SJSA1 (cell line): ENCODE data around the gene TSPEAR. TPM values are rescaled to one million over a fixed set of nuclear protein-coding genes. Genes with fewer than 3 reads are reported as not detected.
"Not testable (repeated sequence)": the region's sequence is repeated elsewhere in the genome, so short reads cannot be mapped to it uniquely, and the experiment has no call there.

ENCODE experiments used
- DNase-seq, 2 experiments: peaks; one replicate each; pipeline ENCODE4 v3.0.0-alpha.2; 2015 to 2020; ENCODE audit warnings: low spot score in 2 of 2, low read depth in 1 of 2
- H3K27ac ChIP-seq: fragments of 250-450 bp; sonication (Bioruptor Pico); 2 replicates; pipeline ENCODE4 v1.5.1; 2020; ENCODE audit warnings: mild to moderate bottlenecking, moderate library complexity
- H3K27me3 ChIP-seq: fragments of 250-450 bp; sonication (Bioruptor Pico); replicated peaks from 2 replicates; pipeline ENCODE4 v1.5.1; 2020; ENCODE audit warnings: mild to moderate bottlenecking, moderate library complexity
- H3K36me3 ChIP-seq: fragments of 250-450 bp; sonication (Bioruptor Pico); 2 replicates; pipeline ENCODE4 v1.5.1; 2020; ENCODE audit warnings: mild to moderate bottlenecking
- H3K4me1 ChIP-seq: fragments of 250-450 bp; sonication (Bioruptor Pico); replicated peaks from 2 replicates; pipeline ENCODE4 v1.6.1; 2021; ENCODE audit warnings: mild to moderate bottlenecking
- H3K4me3 ChIP-seq: fragments of 250-450 bp; sonication (Bioruptor Pico); 2 replicates; pipeline ENCODE4 v1.5.1; 2020; ENCODE audit warnings: mild to moderate bottlenecking
- H3K9me3 ChIP-seq: fragments of 250-450 bp; sonication (Bioruptor Pico); replicated peaks from 2 replicates; pipeline ENCODE4 v1.5.1; 2020; ENCODE audit warnings: mild to moderate bottlenecking
- total RNA-seq: library from RNA; depleted of rRNA; stranded (reverse); fragments of >200 nt; shearing (Covaris generic); gene quantifications from 2 replicates; pipeline ENCODE4 v1.2.3, GENCODE V29; 2014

The TSPEAR gene
- total RNA-seq, 1 experiment from 2014 or later = not detected

DNA sequence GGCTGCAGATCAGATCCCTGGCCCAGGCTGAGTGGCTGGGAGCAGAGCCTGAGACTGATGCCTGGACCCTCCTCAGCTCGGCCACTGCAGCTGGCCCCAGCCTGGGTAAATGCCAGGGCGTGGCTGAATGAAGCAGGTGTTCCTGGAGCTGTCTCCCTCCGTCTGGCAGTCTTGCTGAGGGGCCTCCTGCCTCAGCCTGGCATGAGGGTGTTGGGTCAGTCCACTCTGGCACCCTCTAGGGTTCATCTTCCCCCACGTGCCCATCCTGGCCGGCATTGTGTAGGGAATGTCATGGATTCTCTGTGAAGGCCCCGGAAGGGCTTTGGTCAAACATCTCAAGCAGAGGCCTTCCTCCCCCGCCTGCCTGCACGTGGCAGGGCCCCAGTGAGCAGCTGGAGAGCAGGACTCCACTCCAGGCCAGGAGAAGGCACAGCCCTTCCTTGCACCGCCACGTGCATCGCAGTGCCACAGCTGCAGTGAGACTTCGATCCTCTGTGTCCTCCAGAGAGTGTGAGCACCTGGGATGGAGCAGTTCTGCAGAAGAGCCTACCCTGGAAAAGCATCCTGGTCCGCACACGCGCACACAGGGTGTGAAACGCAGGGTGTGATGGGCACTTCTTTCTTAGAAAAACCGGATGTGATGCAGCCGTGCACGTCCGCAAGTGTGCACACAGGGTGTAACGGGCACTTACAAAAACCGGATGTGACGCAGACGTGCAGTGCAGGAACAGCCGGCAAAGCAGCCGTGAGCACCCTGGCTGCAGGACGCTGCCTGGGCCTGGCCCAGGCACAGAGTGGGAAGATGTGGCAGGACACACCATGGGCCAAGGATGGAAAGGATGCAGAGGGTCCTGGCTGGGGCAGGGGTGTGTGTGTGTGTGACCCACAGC lies 142.5 kb downstream of the TSPEAR start:
- H3K9me3 ChIP-seq = no peaks in the 10 kb centered on the region
- H3K27ac ChIP-seq = no peak overlapping the region
- no peak overlapping the region for H3K4me3 ChIP-seq
- no peaks in the 10 kb centered on the region for H3K4me1 ChIP-seq
- H3K27me3 ChIP-seq = peaks cover 9% of the 10 kb centered on the region; the same call in 1 of the 2 replicates
- H3K36me3 ChIP-seq = no peaks in the 10 kb centered on the region
- no peak for DNase-seq

DNA sequence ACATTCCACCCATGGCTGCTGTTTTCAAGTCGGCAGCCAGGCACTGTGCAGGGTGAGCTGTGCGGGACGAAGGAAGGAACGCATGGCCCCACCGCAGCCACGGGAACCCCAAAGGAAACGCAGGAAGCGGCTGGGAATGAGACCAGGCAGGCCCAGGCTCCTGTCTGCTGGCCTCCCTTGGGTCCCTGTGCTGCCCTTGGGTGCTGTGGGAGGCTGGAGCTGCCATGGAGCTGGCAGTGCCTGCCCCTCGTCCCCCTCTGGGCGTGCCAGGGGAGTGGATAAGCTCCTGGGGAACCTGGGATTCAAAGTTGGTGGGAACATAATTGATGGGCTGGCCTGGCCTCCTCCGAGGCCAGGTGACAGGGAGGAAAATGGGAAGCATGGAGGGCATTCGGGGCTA lies 143.1 kb downstream of the TSPEAR start:
- Histone ChIP-seq H3K27ac (no peak overlapping the region), H3K9me3 (no peaks in the 10 kb centered on the region), H3K36me3 (no peaks in the 10 kb centered on the region), H3K4me3 (no peak overlapping the region), H3K27me3 (peaks cover 9% of the 10 kb centered on the region; the same call in 1 of the 2 replicates), H3K4me1 (no peaks in the 10 kb centered on the region)
- no peak for DNase-seq

DNA sequence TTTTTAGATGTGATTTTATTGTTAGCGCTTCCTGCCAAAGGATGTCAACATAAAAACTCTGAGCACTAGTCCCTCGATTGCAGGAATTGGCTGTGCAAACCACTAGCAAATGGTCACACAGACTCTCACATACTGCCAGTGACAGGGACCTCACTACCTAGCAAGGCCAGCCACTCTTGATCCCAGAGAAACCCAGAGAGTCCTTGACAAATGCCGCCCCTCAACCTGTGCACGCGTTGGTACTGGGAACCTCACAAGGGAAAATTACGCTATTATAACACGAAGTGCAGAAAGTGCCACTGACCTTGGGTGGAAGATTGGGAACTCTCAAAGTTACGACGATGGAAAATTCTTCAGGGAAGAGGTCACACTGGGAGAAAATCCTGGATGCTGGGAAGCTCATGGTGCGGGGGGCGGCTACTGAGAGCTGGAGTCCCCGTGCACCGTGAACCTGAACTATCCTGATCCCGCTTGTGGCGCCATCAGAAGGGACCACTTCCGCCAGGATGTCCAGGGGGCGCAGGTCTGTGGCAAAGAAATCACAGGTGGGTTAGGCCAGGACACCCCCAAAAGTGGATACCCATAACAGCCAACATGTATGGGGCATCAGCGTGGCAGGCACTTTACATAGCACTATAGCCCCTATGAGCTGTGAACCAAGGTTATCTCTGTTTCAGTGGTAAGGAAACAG lies 143.7 kb downstream of the TSPEAR start:
- DNase-seq = no peak
- no peaks in the 10 kb centered on the region for H3K9me3 ChIP-seq
- no peaks in the 10 kb centered on the region for H3K4me1 ChIP-seq
- H3K36me3 ChIP-seq = no peaks in the 10 kb centered on the region
- H3K27me3 ChIP-seq = peaks cover 9% of the 10 kb centered on the region; the same call in 1 of the 2 replicates
- H3K4me3 ChIP-seq = no peak overlapping the region
- no peak overlapping the region for H3K27ac ChIP-seq

DNA sequence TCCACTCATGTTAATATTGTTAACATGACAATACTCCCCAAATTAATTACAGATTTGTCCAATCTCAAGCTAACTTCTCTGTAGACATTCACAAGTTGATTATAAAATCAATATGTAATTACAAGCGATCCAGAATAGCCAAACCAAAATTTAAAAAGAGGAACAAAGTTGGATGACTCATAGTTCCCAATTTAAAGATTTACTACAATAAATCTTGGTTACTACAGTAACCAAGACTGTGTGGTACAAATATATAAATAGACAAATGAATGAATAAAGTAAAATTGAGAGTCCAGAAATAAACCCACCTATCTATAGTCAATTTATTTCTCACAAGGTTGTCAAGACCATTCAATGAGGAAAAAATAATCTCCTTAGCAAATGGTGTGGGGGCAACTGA lies 145.0 kb downstream of the TSPEAR start:
- H3K27ac ChIP-seq = no peak overlapping the region
- no peaks in the 10 kb centered on the region for H3K36me3 ChIP-seq
- no peak for DNase-seq
- H3K4me1 ChIP-seq = no peaks in the 10 kb centered on the region
- no peak overlapping the region for H3K4me3 ChIP-seq
- peaks cover 9% of the 10 kb centered on the region; the same call in 1 of the 2 replicates for H3K27me3 ChIP-seq
- no peaks in the 10 kb centered on the region for H3K9me3 ChIP-seq

DNA sequence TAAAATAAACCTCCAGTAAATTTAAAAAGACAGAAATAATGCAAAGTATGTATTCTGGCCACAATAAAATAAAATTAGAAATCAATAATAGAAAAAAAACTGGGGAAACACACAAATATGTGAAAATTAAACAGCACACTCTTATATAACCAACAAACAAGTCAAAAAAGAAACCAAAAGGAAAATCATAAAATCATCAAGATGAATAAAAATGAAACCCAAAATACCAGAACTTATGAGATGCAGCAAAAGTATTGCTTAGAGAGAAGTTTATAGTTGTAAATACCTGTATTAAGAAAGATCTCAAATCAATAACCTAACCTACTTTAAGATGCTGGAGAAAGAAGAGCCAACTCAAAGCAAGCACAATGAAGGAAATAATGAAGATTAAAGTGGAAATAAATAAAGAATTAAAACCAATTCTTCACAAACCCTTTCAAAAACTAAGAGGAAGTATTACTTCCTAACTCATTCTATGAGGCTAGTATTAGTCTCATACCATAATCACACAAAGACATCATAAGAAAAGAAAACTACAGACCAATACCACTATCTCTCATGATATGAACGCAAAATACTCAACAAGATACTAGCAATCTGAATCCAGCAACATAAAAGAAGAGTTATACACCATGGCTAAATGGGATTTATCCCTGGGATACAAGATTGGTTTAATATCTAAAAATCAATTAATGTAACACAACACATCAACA lies 146.3 kb downstream of the TSPEAR start:
- Histone ChIP-seq H3K4me1 (no peaks in the 10 kb centered on the region), H3K9me3 (no peaks in the 10 kb centered on the region), H3K27ac (no peak overlapping the region), H3K27me3 (peaks cover 7% of the 10 kb centered on the region; the same call in 1 of the 2 replicates), H3K36me3 (no peaks in the 10 kb centered on the region), H3K4me3 (no peak overlapping the region)
- DNase-seq = no peak

DNA sequence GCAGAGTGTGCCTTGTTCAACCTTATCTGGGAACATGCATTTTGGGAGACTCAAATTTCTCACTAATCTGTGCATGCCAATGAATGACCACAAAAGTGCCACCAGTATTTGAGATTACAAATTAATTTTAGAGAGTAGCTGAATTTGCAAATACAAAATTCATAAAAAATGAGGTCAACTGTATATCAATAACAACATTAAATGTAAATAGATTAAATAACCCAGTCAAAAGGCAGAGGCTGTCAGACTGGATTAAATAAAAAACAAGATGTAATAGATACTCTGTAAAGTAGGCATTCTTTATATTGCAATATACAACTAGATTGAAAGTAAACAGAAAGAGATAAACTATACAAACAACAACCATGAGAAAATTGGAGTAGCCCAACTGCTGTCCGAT lies 147.3 kb downstream of the TSPEAR start:
- H3K27ac ChIP-seq = no peak overlapping the region
- DNase-seq = no peak
- no peaks in the 10 kb centered on the region for H3K36me3 ChIP-seq
- peaks cover 7% of the 10 kb centered on the region; the same call in 1 of the 2 replicates for H3K27me3 ChIP-seq
- H3K4me3 ChIP-seq = no peak overlapping the region
- H3K4me1 ChIP-seq = no peaks in the 10 kb centered on the region
- H3K9me3 ChIP-seq = no peaks in the 10 kb centered on the region

DNA sequence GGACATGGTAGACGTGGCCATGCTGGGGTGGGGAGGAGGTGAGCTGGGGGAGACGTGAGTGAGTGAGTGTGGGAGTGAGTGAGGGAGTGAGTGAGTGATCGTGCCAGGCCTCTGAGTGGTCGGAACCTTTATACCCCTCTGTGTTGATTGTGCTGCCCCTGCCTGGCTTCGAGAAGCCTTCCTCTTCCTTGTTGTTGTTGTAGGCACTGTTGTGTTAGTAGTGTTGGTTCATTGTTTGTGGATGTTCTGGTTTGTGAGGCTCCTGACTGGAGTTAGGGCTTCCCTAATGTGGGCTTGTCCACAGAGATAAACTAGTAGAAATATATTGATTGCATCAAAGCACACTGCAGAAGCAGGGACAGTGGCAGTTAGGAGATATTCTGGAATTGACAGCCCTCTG lies 152.7 kb downstream of the TSPEAR start, which contains the start of gene KRTAP10-3:
KRTAP10-3 (minus strand) TSS at position 101 of the 400 bp plus-strand sequence; CDS start at position 21, 80 bp downstream.
- H3K36me3 ChIP-seq = no peaks in the 10 kb centered on the region
- DNase-seq = no peak
- no peak within 1 kb of the TSS for H3K27ac ChIP-seq
- no peaks in the 10 kb centered on the region for H3K9me3 ChIP-seq
- peaks cover 10% of the 10 kb centered on the region; the same call in 1 of the 2 replicates for H3K27me3 ChIP-seq
- no peaks in the 10 kb centered on the region for H3K4me1 ChIP-seq
- H3K4me3 ChIP-seq = no peak within 1 kb of the TSS

DNA sequence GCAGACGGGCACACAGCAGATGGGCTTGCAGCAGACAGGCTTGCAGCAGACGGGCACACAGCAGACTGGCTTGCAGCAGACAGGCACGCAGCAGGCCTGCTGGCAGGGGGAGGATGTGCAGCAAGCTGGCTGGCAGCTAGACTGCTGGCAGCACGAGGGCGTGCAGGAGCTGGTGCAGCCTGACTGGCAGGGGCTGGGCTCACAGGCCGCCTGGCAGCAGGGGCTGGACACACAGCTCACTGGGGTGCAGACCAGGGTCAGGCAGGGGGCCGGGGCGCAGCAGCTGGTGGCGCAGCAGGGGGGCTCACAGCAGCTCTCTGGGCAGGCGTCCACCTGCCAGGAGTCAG lies 153.1 kb downstream of the TSPEAR start:
- not testable (repeated sequence) for H3K27me3 ChIP-seq, H3K36me3 ChIP-seq, H3K27ac ChIP-seq, DNase-seq, H3K9me3 ChIP-seq, H3K4me1 ChIP-seq, H3K4me3 ChIP-seq

DNA sequence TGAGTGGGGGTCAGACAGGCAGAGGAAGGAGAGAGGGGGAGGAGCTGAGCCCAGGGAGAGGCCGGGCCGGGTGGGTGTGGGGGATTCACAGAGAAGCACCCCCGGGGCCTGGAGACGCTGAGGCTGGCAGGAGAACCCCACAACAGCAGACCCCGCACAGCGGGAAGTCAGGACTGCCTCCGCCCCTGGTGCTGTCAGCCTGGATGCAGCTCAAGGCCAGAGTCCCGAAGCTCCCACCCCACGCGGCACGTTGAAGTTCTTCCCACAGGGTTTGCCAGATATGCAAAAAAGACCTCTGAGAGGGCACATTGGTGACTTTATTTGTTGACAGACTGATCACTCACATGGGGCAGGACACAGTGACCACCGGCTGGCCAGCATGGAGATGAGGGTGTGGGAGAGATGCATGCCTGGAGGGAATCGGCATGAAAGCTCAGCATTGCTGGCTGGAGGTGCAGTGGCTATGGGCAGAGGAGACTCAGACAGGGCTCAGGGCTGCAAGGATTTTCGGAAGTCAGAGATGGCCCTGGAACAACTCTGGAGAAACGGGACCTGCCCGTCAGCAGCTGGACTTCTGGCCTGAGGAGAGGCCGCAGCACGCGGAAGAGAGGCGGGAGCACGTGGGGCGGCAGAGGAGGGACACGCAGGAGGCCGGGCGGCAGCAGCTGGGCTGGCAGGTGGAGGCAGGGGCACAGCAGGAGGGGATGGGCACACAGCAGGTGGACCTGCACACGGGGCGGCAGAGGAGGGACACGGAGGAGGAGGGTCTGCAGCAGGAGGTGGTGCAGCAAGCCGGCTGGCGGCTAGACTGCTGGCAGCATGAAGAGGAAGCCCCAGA lies 153.7 kb downstream of the TSPEAR start:
- Histone ChIP-seq H3K4me3 (no peak overlapping the region), H3K36me3 (no peaks in the 10 kb centered on the region), H3K4me1 (no peaks in the 10 kb centered on the region), H3K27ac (no peak overlapping the region), H3K27me3 (peaks cover 10% of the 10 kb centered on the region; the same call in 1 of the 2 replicates), H3K9me3 (no peaks in the 10 kb centered on the region)
- DNase-seq = no peak

DNA sequence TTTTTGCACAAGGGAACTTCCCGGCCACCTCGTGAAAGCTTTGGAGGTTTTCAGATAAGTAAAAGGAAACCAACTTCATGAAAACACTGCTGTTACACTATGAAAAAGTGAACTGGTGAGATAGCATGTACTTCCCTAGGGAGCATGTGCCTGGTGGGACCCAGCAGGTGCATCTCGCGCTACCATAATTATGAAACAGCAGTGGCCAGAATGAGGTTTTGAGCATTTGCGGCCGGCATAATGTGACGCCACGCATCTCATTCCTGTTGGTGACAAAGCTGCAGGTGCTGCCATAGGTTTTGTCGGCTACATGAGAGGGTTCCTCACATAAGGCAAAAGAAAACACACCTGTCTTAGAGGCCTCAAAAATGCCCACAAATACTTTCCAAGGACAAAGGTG lies 154.5 kb downstream of the TSPEAR start:
- Histone ChIP-seq H3K4me1 (no peaks in the 10 kb centered on the region), H3K27me3 (peaks cover 10% of the 10 kb centered on the region; the same call in 1 of the 2 replicates), H3K27ac (no peak overlapping the region), H3K9me3 (no peaks in the 10 kb centered on the region), H3K4me3 (no peak overlapping the region), H3K36me3 (no peaks in the 10 kb centered on the region)
- DNase-seq = no peak

DNA sequence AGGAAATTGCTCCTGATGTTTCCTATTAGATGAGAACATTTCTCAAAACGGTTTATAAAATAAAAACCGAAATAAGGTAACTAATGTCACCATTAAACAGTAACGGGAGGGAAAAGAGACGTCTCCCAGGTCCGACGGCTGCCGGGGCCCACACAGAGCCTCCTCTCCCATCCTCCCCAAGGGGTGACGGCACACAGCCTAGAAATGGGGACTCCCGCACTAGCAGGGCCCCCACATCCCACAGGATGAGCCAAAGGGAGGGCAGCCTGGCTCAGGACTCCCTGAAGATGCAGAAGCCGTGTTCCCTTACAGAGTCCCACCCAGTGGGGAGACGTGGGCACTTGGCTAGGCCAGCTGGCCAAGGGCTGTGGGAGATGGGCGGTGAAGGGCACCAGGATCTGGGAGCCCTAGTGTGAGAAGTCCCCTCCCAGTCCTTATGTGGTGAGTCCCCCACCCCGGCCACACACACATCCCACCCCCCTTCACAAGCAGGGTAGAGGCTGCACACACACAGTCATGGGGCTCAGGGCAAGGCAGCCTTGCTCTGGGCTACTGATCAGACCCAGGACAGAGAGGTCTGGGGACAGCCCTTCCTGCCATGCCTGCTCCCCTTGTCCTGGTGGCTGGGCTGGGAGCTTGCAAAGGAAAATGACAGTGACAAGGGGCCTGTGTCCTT lies 156.0 kb downstream of the TSPEAR start:
- Histone ChIP-seq H3K9me3 (no peaks in the 10 kb centered on the region), H3K4me3 (no peak overlapping the region), H3K36me3 (no peaks in the 10 kb centered on the region), H3K27ac (no peak overlapping the region), H3K27me3 (peaks cover 10% of the 10 kb centered on the region; the same call in 1 of the 2 replicates), H3K4me1 (no peaks in the 10 kb centered on the region)
- no peak for DNase-seq

DNA sequence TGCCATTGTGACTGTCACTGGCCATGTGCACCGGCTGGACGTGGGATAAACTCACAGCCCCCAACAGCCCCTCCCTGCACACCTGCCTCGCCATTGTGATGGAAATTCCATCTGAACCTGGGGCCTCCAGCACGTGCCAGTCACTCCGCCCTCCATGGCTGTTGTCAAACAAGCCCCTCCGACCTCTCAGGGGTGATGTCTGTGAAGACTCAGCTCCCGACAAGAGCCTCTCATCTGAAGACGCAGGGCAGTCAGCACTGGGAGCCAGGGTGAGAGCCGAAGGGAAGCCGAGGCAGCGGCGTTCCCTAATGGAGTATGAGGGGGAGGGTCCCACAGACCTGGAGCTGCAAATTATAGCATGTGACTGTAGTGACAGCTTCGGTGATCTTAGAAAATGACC lies 158.7 kb downstream of the TSPEAR start:
- no peak overlapping the region for H3K4me3 ChIP-seq
- no peaks in the 10 kb centered on the region for H3K36me3 ChIP-seq
- no peaks in the 10 kb centered on the region for H3K4me1 ChIP-seq
- no peak for DNase-seq
- H3K27ac ChIP-seq = no peak overlapping the region
- H3K27me3 ChIP-seq = peaks cover 13% of the 10 kb centered on the region; the same call in 1 of the 2 replicates
- H3K9me3 ChIP-seq = no peaks in the 10 kb centered on the region
